Activated CD4-positive, CD25-positive, alpha-beta regulatory T cell (primary cell): ENCODE data around the gene FAM9C.
"Not testable (repeated sequence)": the region's sequence is repeated elsewhere in the genome, so short reads cannot be mapped to it uniquely, and the experiment has no call there.

Experiments
- DNase-seq, 4 experiments: peaks; one replicate each; lab custom pipeline; 2025; lab: John Stamatoyannopoulos, UW

Gene FAM9C

GRCh38 chrX:13076176-13076961 is 31.9 kb upstream of the FAM9C start:
- DNase-seq = no peak

- DNase-seq = no peak
Measured at GRCh38 chrX:13074297-13075262, 30.2 kb upstream of the FAM9C start.

GRCh38 chrX:13069771-13070416 is 25.5 kb upstream of the FAM9C start:
- no peak for DNase-seq

- no peak for DNase-seq
Measured at GRCh38 chrX:13068651-13069050, 24.2 kb upstream of the FAM9C start.

GRCh38 chrX:13067773-13068172 is 23.4 kb upstream of the FAM9C start:
- DNase-seq = no peak

GRCh38 chrX:13066391-13066790 is 22.0 kb upstream of the FAM9C start:
- no peak for DNase-seq

GRCh38 chrX:13064599-13065143 is 20.3 kb upstream of the FAM9C start:
- DNase-seq = no peak

- not testable (repeated sequence) for DNase-seq
Measured at GRCh38 chrX:13063124-13063523, 18.7 kb upstream of the FAM9C start.

- not testable (repeated sequence) for DNase-seq
Measured at GRCh38 chrX:13062331-13062730, 17.9 kb upstream of the FAM9C start.

- DNase-seq = not testable (repeated sequence)
Measured at GRCh38 chrX:13061215-13061708, 16.8 kb upstream of the FAM9C start.

GRCh38 chrX:13059637-13060499 is 15.4 kb upstream of the FAM9C start:
- no peak for DNase-seq

- DNase-seq = no peak
Measured at GRCh38 chrX:13055486-13055885, 11.1 kb upstream of the FAM9C start.

- DNase-seq = no peak
Measured at GRCh38 chrX:13053171-13053570, 8.8 kb upstream of the FAM9C start.

GRCh38 chrX:13051529-13052172 is 7.2 kb upstream of the FAM9C start:
- DNase-seq = peak in 2 of 4 experiments; percentile 5 to 11

- DNase-seq = no peak
Measured at GRCh38 chrX:13051167-13051528, 6.7 kb upstream of the FAM9C start.

- no peak for DNase-seq
Measured at GRCh38 chrX:13050151-13050550, 5.7 kb upstream of the FAM9C start.

GRCh38 chrX:13048280-13048679 is 3.9 kb upstream of the FAM9C start:
- no peak for DNase-seq

- DNase-seq = no peak
Measured at GRCh38 chrX:13047759-13048158, 3.3 kb upstream of the FAM9C start.

- no peak for DNase-seq
Measured at GRCh38 chrX:13046141-13046855, 1.9 kb upstream of the FAM9C start.

- DNase-seq = no peak
Measured at GRCh38 chrX:13043938-13044337, 482 bp downstream of the FAM9C start.
